ENCODE results near the gene ENDOD1.

DNA sequence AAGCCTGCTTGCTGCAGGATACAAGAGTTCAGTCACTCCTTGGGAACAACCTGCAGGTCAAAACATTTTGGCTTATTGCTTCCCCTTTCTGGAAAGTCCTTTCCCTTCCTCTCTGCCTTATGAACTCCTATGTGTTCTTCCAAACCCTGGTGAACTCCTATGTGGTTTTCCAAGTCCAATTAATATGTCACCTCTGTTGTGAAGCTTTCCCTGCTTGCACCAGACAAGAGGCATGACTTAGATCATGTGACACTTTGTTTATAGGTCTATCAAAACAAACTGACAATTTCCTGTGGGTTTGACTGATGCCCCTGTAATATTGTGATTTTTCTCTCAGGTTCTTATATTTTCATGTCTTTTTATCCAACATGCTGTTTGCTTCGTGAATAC is 64.2 kb downstream of the ENDOD1 start:
- TF ChIP-seq POLR2AphosphoS5 (IDR thresholded peaks at IDR 0.05; ENCODE audit: low read depth, low read length) (no peak), TAF1 (IDR thresholded peaks at IDR 0.05; ENCODE audit: low read depth, low read length) (no peak)

All from GM12891 (cell line).